Panc1 (cell line): ENCODE measurements around the gene TTC27. TPM values are rescaled to one million over a fixed set of nuclear protein-coding genes. Genes with fewer than 3 reads are reported as not detected.
"Not testable (repeated sequence)": the region's sequence is repeated elsewhere in the genome, so short reads cannot be mapped to it uniquely, and the experiment has no call there.

Experiments used
- ATAC-seq: fragments of 200-7000 bp; cut with Tn5 transposase; 2 replicates; pipeline ENCODE4 v1.9.1; 2020; ENCODE audit warnings: mild to moderate bottlenecking, moderate library complexity
- BruUV-seq: library from RNA; stranded (reverse); fragments of 400-500 nt; replicated peaks from 2 replicates; lab custom pipeline; 2021; lab: Mats Ljungman, UMichigan
- CTCF ChIA-PET: fragments of 300-600 bp; sonication (Branson Sonifier 250); formaldehyde crosslinking; loops from one replicate; lab custom pipeline; 2022; ENCODE audit warnings: antibody characterized with exemption; lab: Charles Lee
- POLR2A ChIA-PET: fragments of 300-600 bp; sonication (Branson Sonifier 250); formaldehyde crosslinking; loops from one replicate; lab custom pipeline; 2022; ENCODE audit warnings: antibody characterized with exemption; lab: Charles Lee
- DNase-seq: peaks from one replicate; pipeline ENCODE4 v3.0.0-alpha.2; 2010; ENCODE audit warnings: low read depth, low spot score
- H3K27ac ChIP-seq: 2 replicates; pipeline ENCODE4 v1.5.1; 2011; ENCODE audit warnings: mild to moderate bottlenecking, low read length, inconsistent platforms
- H3K27me3 ChIP-seq: fragments of 200-500 bp; sonication (Bioruptor generic); 2 replicates; pipeline ENCODE4 v1.6.0; 2014; ENCODE audit warnings: low read length, inconsistent platforms; ENCODE audit not compliant: control insufficient read depth, insufficient read depth
- H3K36me3 ChIP-seq: fragments of 200-500 bp; sonication (Bioruptor generic); 2 replicates; pipeline ENCODE4 v1.5.1; 2014; ENCODE audit warnings: inconsistent platforms, mild to moderate bottlenecking, low read length, moderate library complexity; ENCODE audit not compliant: control insufficient read depth, insufficient read depth
- H3K4me1 ChIP-seq: 2 replicates; pipeline ENCODE4 v1.5.1; 2011; ENCODE audit warnings: inconsistent platforms, mild to moderate bottlenecking, low read length, moderate library complexity; ENCODE audit not compliant: control insufficient read depth, insufficient read depth
- H3K4me3 ChIP-seq, 2 experiments: 2 replicates each; pipeline ENCODE4 v1.5.1; 2011 to 2012; ENCODE audit warnings: low read depth in 2 of 2, low read length in 2 of 2, mild to moderate bottlenecking in 2 of 2, inconsistent platforms in 1 of 2, moderate library complexity in 1 of 2
- H3K9me3 ChIP-seq: fragments of 200-500 bp; sonication (Bioruptor generic); 2 replicates; pipeline ENCODE4 v1.5.1; 2014; ENCODE audit warnings: low read depth, mild to moderate bottlenecking, inconsistent platforms, low read length, moderate library complexity; ENCODE audit not compliant: control insufficient read depth, insufficient read depth
- CTCF ChIP-seq: fragments of 450-650 bp; IDR thresholded peaks from 2 replicates; pipeline ENCODE4 v1.5.1; 2017; ENCODE audit warnings: mild to moderate bottlenecking
- POLR2AphosphoS5 ChIP-seq: IDR thresholded peaks from 2 replicates; pipeline ENCODE4 v1.6.1; 2012; ENCODE audit warnings: mild to moderate bottlenecking, low read depth, low read length, moderate library complexity
- REST ChIP-seq, 2 experiments: IDR thresholded peaks; 2 replicates each; pipeline ENCODE4 v1.6.1; 2011 to 2012; ENCODE audit warnings: low read depth in 2 of 2, control low read depth in 1 of 2, low read length in 1 of 2, mild to moderate bottlenecking in 1 of 2, moderate library complexity in 1 of 2; ENCODE audit not compliant: insufficient read depth in 1 of 2
- SIN3A ChIP-seq: IDR thresholded peaks from 2 replicates; pipeline ENCODE4 v1.6.1; 2012; ENCODE audit warnings: low read depth, mild to moderate bottlenecking, low read length, moderate library complexity, borderline replicate concordance; ENCODE audit not compliant: insufficient read depth
- TCF7L2 ChIP-seq: IDR thresholded peaks from 2 replicates; pipeline ENCODE4 v1.6.1; 2011; ENCODE audit warnings: mild to moderate bottlenecking, low read depth, low read length, inconsistent platforms
- in situ Hi-C: cut with HindIII; loops from 2 replicates; pipeline ENCODE4 v1.10.0; 2016; ENCODE audit warnings: low sequenced_read_pairs, low pct_unique_long_range_greater_than_20kb
- intact Hi-C: fragments of 100-400 bp; cut with micrococcal nuclease; formaldehyde crosslinking; loops from one replicate; pipeline ENCODE4 v1.10.0; 2022; ENCODE audit not compliant: unreplicated experiment
- total RNA-seq: library from RNA; stranded (reverse); gene quantifications from one replicate; pipeline ENCODE4 v1.2.1, GENCODE V29; 2021; ENCODE audit not compliant: unreplicated experiment

Gene TTC27
- total RNA-seq, 1 experiment from 2014 or later, result 24.7 TPM

GRCh38 chr2:32632089-32632488, 4.2 kb downstream of the TTC27 start:
- Histone ChIP-seq H3K9me3 (no peaks in the 10 kb centered on the region), H3K27me3 (no peaks in the 10 kb centered on the region), H3K36me3 (peaks cover 3% of the 10 kb centered on the region), H3K4me3 (no peak overlapping the region), H3K27ac (no peak overlapping the region), H3K4me1 (peaks cover 3% of the 10 kb centered on the region; the same call in 1 of the 2 replicates)
- ATAC-seq (no peak), DNase-seq (no peak)
- no TSS peak for BruUV-seq
- CTCF ChIA-PET, result no interaction called here
- TF ChIP-seq SIN3A, result no peak
- TF ChIP-seq POLR2AphosphoS5, result no peak
- TF ChIP-seq REST (IDR thresholded peaks at IDR 0.05; ENCODE audit: insufficient read depth in 1 of 2, low read depth in 2 of 2, low read length in 1 of 2), result no peak
- TF ChIP-seq CTCF, result no peak
- TF ChIP-seq TCF7L2, result no peak
- intact Hi-C loops, result no loop called here
- in situ Hi-C loops, result no loop called here
- POLR2A ChIA-PET, result interaction anchor here (0.7 kb wide), 1 partner anchor 9 kb away, joined by 4 read pairs; no protein-coding TSS in a partner anchor

DNA sequence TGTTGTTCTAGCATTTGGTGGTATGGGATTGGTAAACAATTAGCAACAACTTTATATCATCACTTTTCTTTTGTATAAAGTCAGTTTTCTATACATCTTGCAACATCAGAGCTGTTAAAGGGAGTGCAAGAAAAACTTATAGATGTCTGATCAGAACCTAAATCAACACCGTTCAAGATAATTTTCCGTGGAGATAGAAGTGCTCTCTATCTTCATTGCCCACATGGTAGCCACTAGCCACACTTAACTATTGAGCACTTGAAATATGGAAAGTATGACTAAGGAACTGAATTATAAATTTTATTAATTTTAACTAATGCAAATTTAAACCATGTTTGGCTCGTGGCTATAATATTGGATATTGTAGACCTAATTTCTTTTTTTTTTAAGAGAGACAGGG, 5.2 kb downstream of the TTC27 start:
- H3K27ac ChIP-seq, result no peak overlapping the region
- in situ Hi-C loops (no loop called here), intact Hi-C loops (no loop called here)
- CTCF ChIA-PET, result no interaction called here
- peaks cover 3% of the 10 kb centered on the region; the same call in 1 of the 2 replicates for H3K4me1 ChIP-seq
- no peaks in the 10 kb centered on the region for H3K9me3 ChIP-seq
- BruUV-seq, result no TSS peak
- TF ChIP-seq POLR2AphosphoS5 (no peak), REST (IDR thresholded peaks at IDR 0.05; ENCODE audit: insufficient read depth in 1 of 2, low read depth in 2 of 2, low read length in 1 of 2) (no peak), CTCF (no peak), TCF7L2 (no peak), SIN3A (no peak)
- H3K27me3 ChIP-seq, result no peaks in the 10 kb centered on the region
- POLR2A ChIA-PET, result no interaction called here
- H3K4me3 ChIP-seq, result no peak overlapping the region
- no peak for DNase-seq
- peaks cover 3% of the 10 kb centered on the region for H3K36me3 ChIP-seq
- ATAC-seq, result no peak

DNA sequence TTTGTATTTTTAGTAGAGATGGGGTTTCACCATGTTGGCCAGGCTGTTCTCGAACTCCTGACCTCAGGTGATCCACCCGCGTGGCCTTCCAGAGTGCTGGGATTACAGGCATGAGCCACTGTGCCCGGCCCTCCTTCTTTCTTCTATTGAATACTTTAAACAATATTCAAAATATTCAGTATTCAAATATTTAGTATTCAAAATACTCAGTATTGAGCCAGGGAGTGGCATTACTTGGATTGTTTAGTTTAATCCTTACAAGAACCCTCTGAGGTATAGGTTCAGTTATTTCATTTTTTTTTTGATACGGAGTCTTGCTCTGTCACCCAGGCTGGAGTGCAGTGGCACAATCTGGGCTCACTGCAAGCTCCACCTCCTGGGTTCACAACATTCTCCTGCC, 10.7 kb downstream of the TTC27 start:
- DNase-seq, intact Hi-C loops, H3K4me1 ChIP-seq, H3K9me3 ChIP-seq, BruUV-seq, H3K36me3 ChIP-seq, ATAC-seq, H3K27me3 ChIP-seq, POLR2A ChIA-PET, H3K27ac ChIP-seq, CTCF ChIA-PET, H3K4me3 ChIP-seq, in situ Hi-C loops: not testable (repeated sequence)
